Lower leg skin (tissue), 4 donors: ENCODE results near the gene CMTM6. TPM values are rescaled to one million over a fixed set of nuclear protein-coding genes. Genes with fewer than 3 reads are reported as not detected.
"Not testable (repeated sequence)": the region's sequence is repeated elsewhere in the genome, so short reads cannot be mapped to it uniquely, and the experiment has no call there.

Source experiments
- DNase-seq, 2 donors: peaks; one replicate each; pipeline ENCODE4 v3.0.0-alpha.2; 2019; ENCODE audit warnings: low spot score in 2 of 2
- H3K4me3 ChIP-seq: fragments of 200-600 bp; sonication (generic); 2 replicates; pipeline ENCODE4 v1.5.1; 2017; ENCODE audit warnings: mild to moderate bottlenecking, low read depth; ENCODE audit not compliant: poor library complexity, severe bottlenecking
- POLR2A ChIP-seq, 2 donors: fragments of 450-650 bp; IDR thresholded peaks; one replicate each; pipeline ENCODE4 v1.6.1; 2016 to 2017; ENCODE audit warnings: antibody characterized with exemption in 2 of 2, mild to moderate bottlenecking in 1 of 2, moderate library complexity in 1 of 2
- WGBS, 2 donors: methylation state at CpG; one replicate each; pipeline ENCODE4 v1.1.5; 2018; 5-methylcytosine and 5-hydroxymethylcytosine counted together
- intact Hi-C: fragments of 100-400 bp; cut with DNase I; formaldehyde crosslinking; loops from one replicate; pipeline ENCODE4 v1.15.0; 2023; ENCODE audit warnings: low total_unique reads
- total RNA-seq, 4 donors: library from RNA; depleted of rRNA; stranded (reverse); fragments of >200 nt; gene quantifications; one replicate each; pipeline ENCODE4 v1.1.0, GENCODE V29; 2016
- TF ChIP-seq, protein P1 (sequence below), 3 donors: fragments of 450-650 bp; IDR thresholded peaks; one replicate each; pipeline ENCODE4 v1.5.1; 2016; ENCODE audit warnings: antibody characterized with exemption in 3 of 3, mild to moderate bottlenecking in 3 of 3, moderate library complexity in 2 of 3

Gene CMTM6
- total RNA-seq, 4 donors from 2014 or later = 63.1 to 284 (median 118) TPM

DNA sequence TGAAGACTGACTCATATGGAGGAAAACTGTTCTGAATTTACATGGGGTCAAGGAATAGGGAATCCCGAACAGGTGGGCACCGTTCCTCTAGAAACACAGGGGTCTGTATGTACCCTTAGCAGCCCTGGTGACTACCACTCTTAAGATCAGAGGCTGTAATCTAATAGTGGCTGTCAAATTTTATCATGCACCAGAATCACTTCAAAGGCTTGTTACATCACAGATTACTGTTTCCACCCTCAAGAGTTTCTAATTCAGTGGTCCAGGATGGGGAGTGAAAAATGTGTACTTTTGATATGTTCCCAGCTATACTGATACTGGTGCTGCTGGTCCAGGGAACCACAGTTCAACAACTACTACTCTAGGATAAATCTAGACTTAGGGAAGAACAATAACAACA is 40.2 kb upstream of the CMTM6 start:
- DNase-seq = no peak
- H3K4me3 ChIP-seq = no peak overlapping the region
- TF ChIP-seq POLR2A (IDR thresholded peaks at IDR 0.05) = no peak
- TF ChIP-seq, protein P1, sequence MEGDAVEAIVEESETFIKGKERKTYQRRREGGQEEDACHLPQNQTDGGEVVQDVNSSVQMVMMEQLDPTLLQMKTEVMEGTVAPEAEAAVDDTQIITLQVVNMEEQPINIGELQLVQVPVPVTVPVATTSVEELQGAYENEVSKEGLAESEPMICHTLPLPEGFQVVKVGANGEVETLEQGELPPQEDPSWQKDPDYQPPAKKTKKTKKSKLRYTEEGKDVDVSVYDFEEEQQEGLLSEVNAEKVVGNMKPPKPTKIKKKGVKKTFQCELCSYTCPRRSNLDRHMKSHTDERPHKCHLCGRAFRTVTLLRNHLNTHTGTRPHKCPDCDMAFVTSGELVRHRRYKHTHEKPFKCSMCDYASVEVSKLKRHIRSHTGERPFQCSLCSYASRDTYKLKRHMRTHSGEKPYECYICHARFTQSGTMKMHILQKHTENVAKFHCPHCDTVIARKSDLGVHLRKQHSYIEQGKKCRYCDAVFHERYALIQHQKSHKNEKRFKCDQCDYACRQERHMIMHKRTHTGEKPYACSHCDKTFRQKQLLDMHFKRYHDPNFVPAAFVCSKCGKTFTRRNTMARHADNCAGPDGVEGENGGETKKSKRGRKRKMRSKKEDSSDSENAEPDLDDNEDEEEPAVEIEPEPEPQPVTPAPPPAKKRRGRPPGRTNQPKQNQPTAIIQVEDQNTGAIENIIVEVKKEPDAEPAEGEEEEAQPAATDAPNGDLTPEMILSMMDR (IDR thresholded peaks at IDR 0.05) = no peak
- intact Hi-C loops = no loop called here
- 92 to 96% methylated on average over 2 of the region's 2 CpGs for WGBS, 2 donors

DNA sequence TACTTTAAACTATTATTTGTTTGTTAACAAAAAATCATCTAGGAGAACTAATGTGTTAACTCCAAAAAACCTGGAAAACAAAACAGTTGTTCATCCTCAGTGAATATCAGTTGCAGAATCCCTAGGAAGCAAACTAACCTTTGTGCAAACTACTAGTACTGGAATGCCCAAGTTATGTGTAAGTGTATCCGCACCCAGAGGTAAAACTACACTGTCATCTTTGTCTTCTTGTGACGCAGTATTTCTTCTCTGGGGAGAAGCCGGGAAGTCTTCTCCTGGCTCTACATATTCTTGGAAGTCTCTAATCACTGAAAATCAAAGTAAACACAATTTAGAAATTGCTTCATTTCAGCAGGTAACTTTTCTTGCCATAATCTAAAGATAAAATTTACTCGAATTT is 38.2 kb upstream of the CMTM6 start:
- WGBS, 2 donors = 94 to 95% methylated on average over 4 of the region's 4 CpGs
- H3K4me3 ChIP-seq = no peak overlapping the region
- no peak for DNase-seq
- intact Hi-C loops = no loop called here
- TF ChIP-seq, protein P1 (IDR thresholded peaks at IDR 0.05) = no peak
- TF ChIP-seq POLR2A (IDR thresholded peaks at IDR 0.05) = no peak

DNA sequence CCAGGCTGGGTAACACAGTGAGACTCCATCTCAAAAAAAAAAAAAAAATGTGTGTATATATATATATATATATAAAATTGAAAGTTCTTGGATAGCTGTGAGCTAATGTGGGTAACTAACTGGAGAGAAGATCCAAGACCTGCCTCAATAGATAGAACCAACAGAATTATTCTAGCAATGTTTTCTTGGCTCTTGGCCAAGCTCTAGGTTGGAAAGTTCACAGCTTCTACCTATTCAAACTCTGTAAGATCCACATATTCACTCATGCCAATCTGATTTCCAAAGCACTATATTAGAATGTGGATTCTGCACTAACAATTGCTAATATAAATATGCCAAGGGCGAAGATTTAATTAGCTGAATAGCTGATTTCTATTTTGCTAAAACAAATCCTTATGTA is 29.8 kb upstream of the CMTM6 start:
- intact Hi-C loops = no loop called here
- H3K4me3 ChIP-seq = no peak overlapping the region
- DNase-seq = no peak
- 88 to 100% methylated on average over 1 of the region's 1 CpG for WGBS, 2 donors
- TF ChIP-seq, protein P1 (IDR thresholded peaks at IDR 0.05) = no peak
- no peak for TF ChIP-seq POLR2A (IDR thresholded peaks at IDR 0.05)

DNA sequence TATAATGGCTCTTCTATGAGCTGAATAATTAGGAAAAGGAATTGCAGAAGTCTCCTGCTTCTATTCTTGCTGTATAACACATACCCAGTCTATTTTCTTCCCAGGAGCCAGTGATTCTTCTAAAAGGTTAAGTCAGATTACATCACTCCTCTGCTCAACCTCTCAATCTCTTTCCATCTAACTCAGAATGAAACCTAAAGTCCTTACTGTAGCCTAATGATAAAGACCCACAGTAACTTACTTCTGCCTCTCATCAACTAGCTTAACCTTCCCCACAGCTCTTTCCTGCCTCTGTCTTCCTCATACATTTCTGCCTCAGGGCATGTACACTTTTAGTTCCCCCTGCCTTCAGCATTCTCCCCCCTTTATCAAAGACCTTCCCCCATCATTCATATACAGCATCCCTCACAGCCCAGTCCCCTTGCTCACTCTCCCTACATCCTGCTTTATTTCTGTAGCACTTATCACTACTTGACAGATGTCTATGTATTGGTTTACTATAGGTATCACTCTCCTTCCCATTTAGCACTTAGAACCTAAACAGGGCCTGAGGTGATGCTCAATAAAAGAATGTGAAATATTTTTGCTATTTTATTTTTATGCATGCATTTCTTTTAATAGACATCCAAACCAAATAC is 28.5 kb upstream of the CMTM6 start:
- no peak for DNase-seq
- intact Hi-C loops = no loop called here
- TF ChIP-seq POLR2A (IDR thresholded peaks at IDR 0.05) = no peak
- TF ChIP-seq, protein P1 (IDR thresholded peaks at IDR 0.05) = no peak
- no peak overlapping the region for H3K4me3 ChIP-seq

DNA sequence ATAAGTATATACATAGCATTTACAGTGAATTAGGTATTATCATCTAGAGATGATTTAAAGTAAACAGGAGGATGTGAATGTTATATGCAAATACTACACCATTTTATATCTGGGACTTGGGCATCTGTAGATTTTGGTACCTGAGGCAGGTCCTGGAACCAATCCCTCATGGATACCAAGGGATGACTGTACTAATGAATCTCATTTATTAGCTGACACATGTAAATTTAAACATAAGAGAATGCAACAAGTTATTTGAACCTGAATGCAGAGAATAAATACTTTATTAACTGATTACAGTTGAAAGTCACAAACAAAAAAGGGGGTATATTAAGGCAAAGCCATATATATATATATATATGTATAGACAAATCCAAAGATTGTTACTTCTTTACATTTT is 23.1 kb upstream of the CMTM6 start:
- no peak overlapping the region for H3K4me3 ChIP-seq
- TF ChIP-seq POLR2A (IDR thresholded peaks at IDR 0.05) = no peak
- TF ChIP-seq, protein P1 (IDR thresholded peaks at IDR 0.05) = no peak
- no peak for DNase-seq
- intact Hi-C loops = no loop called here

DNA sequence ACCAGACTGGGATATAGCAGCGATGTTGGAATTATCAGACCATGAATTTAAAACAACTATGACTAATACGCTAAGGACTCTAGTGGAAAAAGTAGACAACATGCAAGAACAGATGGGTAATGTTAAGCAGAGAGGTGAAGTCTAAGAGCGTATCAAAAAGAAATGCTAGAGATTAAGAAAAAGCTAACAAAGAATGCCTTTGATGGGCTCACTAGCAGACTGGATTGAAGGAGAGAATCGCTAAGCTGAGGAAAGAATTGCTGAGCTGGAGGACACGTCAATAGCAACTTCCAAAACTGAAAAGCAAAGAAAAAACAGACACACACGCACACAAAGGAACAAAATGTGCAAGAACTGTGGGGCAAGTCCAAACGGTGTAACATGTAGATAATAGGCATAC is 20.0 kb upstream of the CMTM6 start:
- TF ChIP-seq, protein P1 (IDR thresholded peaks at IDR 0.05) = no peak
- no peak for TF ChIP-seq POLR2A (IDR thresholded peaks at IDR 0.05)
- no peak for DNase-seq
- H3K4me3 ChIP-seq = no peak overlapping the region
- intact Hi-C loops = no loop called here
- WGBS, 2 donors = 72 to 80% methylated on average over 7 of the region's 7 CpGs

DNA sequence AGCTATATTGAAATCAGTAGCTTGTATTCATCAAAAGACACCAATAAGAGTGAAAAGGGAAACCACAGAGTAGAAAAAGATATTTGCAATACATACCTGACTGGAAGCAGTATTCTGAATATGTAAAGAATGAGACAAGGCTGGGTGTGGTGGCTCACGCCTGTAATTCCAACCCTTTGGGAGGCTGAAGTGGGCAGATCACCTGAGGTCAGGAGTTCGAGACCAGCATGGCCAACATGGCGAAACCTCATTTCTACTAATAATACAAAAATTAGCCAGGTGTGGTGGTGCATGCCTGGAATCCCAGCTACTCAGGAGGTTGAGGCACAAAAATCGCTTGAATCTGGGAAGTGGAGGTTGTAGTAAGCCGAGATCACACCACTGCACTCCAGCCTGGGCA is 16.3 kb upstream of the CMTM6 start:
- H3K4me3 ChIP-seq, DNase-seq, intact Hi-C loops: not testable (repeated sequence)
- WGBS, 2 donors = 91 to 96% methylated on average over 5 of the region's 5 CpGs

DNA sequence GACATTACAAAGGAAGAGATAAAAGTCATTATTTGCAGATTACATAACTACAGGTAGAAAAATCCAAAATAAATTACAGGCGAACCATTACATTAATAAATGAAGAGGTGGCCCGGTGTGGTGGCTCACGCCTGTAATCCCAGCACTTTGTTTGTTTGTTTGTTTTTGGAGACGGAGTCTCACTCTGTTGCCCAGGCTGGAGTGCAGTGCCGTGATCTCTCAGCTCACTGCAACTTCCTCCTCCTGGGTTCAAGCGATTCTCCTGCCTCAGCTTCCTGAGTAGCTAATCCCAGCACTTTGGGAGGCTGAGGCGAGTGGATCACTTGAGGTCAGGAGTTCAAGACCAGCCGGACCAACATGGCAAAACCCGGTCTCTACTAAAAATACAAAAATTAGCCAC is 14.1 kb upstream of the CMTM6 start:
- 84 to 88% methylated on average over 9 of the region's 9 CpGs for WGBS, 2 donors
- intact Hi-C loops, H3K4me3 ChIP-seq, DNase-seq: not testable (repeated sequence)
